Activated CD8-positive, alpha-beta memory T cell treated with anti-CD3 and anti-CD28 coated beads, Interleukin-2, amount 50 U/mL, for 24 hours (primary cell): ENCODE measurements around the gene RNU5D-1.

ENCODE experiments used
- DNase-seq: peaks from one replicate; pipeline ENCODE4 v3.0.0-alpha.2; 2020; ENCODE audit errors: extremely low read depth

RNU5D-1 gene

GRCh38 chr1:44733365-44733764, 2.4 kb upstream of the RNU5D-1 start:
- DNase-seq = no peak

GRCh38 chr1:44724955-44725698, 5.8 kb downstream of the RNU5D-1 start:
- no peak for DNase-seq

GRCh38 chr1:44724296-44724954, 6.5 kb downstream of the RNU5D-1 start:
- no peak for DNase-seq

- no peak for DNase-seq
Measured at GRCh38 chr1:44723496-44724295, 7.3 kb downstream of the RNU5D-1 start.

- no peak for DNase-seq
Measured at GRCh38 chr1:44723064-44723463, 7.9 kb downstream of the RNU5D-1 start.

- peak; percentile 74 for DNase-seq
Measured at GRCh38 chr1:44721485-44722361, 9.2 kb downstream of the RNU5D-1 start.

GRCh38 chr1:44720281-44720680, 10.7 kb downstream of the RNU5D-1 start:
- no peak for DNase-seq

GRCh38 chr1:44719318-44719717, 11.7 kb downstream of the RNU5D-1 start:
- no peak for DNase-seq

GRCh38 chr1:44718091-44718490, 12.9 kb downstream of the RNU5D-1 start:
- DNase-seq = no peak

- DNase-seq = no peak
Measured at GRCh38 chr1:44717653-44718052, 13.3 kb downstream of the RNU5D-1 start.

- no peak for DNase-seq
Measured at GRCh38 chr1:44717156-44717555, 13.8 kb downstream of the RNU5D-1 start.

- no peak for DNase-seq
Measured at GRCh38 chr1:44714944-44715571, 15.9 kb downstream of the RNU5D-1 start.

GRCh38 chr1:44714532-44714931, 16.4 kb downstream of the RNU5D-1 start:
- DNase-seq = no peak

- no peak for DNase-seq
Measured at GRCh38 chr1:44713321-44713781, 17.6 kb downstream of the RNU5D-1 start.

- DNase-seq = no peak
Measured at GRCh38 chr1:44707959-44708831, 22.8 kb downstream of the RNU5D-1 start.

- no peak for DNase-seq
Measured at GRCh38 chr1:44707112-44707881, 23.7 kb downstream of the RNU5D-1 start.

GRCh38 chr1:44705938-44706337, 25.0 kb downstream of the RNU5D-1 start:
- DNase-seq = no peak

GRCh38 chr1:44705470-44705869, 25.5 kb downstream of the RNU5D-1 start:
- DNase-seq = no peak

- no peak for DNase-seq
Measured at GRCh38 chr1:44701141-44701573, 29.8 kb downstream of the RNU5D-1 start.
